ENCODE measurements around the gene SLC26A6. TPM values are rescaled to one million over a fixed set of nuclear protein-coding genes. Genes with fewer than 3 reads are reported as not detected.
A peak's percentile ranks its signal among the peaks of the same experiment; 100 is the strongest.

The SLC26A6 gene
- total and polyA plus RNA-seq, 2 of the 13 experiments (the other 11 are each of a cell fraction or from before 2014, with no cell fraction given) = 40.7 to 184 TPM

DNA sequence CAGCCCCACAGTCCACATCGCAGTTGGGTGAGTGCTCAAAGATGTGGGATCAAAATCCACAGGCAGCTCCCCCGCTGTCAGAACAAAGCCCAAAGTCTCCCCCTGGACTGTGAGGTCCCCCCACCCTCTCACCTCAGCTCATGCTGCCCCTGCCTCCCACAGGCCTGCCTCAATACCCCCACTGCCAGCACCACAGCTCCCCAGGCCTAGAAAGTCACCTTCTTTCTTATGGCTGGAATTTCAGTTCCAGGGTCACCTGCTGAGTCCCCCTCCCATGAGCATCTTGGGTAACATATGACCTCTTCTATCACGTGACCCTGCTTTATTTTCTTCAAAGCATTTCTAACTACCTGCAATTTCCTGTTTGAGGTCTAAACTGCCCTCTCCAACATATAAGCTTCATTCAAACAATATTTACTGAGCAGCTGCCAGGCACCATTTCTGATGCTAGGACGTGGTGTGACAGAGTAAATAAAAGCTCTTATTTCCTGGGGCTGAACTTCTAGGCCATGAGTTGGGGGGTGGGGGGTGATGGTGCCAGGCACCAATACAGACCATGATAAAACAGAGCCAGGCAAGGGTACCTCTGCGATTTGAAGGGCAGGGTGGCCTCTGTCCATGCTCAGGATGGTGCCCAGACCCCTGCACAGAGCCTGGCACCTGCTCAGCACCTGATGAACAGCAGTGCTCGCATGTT lies 11.3 kb downstream of the SLC26A6 start (continued):
- TF ChIP-seq DNMT1 (CRISPR knock-in tag; IDR thresholded peaks at IDR 0.05) = no peak
- TF ChIP-seq ZNF839 (CRISPR knock-in tag; IDR thresholded peaks at IDR 0.05; ENCODE audit: borderline replicate concordance) = no peak
- no peak for TF ChIP-seq MXD4 (CRISPR knock-in tag; IDR thresholded peaks at IDR 0.05)
- TF ChIP-seq ZNF207 (IDR thresholded peaks at IDR 0.05; ENCODE audit: borderline replicate concordance) = no peak
- TF ChIP-seq NCOR1 (IDR thresholded peaks at IDR 0.05; ENCODE audit: borderline replicate concordance, low read length) = peak; percentile 66; the same call in 1 of the 2 replicates
- TF ChIP-seq, protein P1, sequence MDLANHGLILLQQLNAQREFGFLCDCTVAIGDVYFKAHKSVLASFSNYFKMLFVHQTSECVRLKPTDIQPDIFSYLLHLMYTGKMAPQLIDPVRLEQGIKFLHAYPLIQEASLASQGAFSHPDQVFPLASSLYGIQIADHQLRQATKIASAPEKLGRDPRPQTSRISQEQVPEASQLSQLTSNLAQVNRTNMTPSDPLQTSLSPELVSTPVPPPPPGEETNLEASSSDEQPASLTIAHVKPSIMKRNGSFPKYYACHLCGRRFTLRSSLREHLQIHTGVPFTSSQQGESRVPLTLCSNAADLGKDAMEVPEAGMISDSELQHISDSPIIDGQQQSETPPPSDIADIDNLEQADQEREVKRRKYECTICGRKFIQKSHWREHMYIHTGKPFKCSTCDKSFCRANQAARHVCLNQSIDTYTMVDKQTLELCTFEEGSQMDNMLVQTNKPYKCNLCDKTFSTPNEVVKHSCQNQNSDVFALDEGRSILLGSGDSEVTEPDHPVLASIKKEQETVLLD (CRISPR knock-in tag; IDR thresholded peaks at IDR 0.05; ENCODE audit: low read depth) = no peak
- TF ChIP-seq, protein P2, sequence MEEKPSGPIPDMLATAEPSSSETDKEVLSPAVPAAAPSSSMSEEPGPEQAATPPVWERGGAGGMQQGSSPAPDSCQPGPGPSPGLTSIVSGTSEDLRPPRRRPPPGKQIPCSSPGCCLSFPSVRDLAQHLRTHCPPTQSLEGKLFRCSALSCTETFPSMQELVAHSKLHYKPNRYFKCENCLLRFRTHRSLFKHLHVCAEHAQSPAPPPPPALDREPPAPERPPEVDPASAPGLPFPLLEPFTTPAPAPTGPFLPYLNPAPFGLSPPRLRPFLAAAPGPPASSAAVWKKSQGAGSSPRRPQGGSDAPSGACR (CRISPR knock-in tag; IDR thresholded peaks at IDR 0.05) = no peak
- TF ChIP-seq, protein P3, sequence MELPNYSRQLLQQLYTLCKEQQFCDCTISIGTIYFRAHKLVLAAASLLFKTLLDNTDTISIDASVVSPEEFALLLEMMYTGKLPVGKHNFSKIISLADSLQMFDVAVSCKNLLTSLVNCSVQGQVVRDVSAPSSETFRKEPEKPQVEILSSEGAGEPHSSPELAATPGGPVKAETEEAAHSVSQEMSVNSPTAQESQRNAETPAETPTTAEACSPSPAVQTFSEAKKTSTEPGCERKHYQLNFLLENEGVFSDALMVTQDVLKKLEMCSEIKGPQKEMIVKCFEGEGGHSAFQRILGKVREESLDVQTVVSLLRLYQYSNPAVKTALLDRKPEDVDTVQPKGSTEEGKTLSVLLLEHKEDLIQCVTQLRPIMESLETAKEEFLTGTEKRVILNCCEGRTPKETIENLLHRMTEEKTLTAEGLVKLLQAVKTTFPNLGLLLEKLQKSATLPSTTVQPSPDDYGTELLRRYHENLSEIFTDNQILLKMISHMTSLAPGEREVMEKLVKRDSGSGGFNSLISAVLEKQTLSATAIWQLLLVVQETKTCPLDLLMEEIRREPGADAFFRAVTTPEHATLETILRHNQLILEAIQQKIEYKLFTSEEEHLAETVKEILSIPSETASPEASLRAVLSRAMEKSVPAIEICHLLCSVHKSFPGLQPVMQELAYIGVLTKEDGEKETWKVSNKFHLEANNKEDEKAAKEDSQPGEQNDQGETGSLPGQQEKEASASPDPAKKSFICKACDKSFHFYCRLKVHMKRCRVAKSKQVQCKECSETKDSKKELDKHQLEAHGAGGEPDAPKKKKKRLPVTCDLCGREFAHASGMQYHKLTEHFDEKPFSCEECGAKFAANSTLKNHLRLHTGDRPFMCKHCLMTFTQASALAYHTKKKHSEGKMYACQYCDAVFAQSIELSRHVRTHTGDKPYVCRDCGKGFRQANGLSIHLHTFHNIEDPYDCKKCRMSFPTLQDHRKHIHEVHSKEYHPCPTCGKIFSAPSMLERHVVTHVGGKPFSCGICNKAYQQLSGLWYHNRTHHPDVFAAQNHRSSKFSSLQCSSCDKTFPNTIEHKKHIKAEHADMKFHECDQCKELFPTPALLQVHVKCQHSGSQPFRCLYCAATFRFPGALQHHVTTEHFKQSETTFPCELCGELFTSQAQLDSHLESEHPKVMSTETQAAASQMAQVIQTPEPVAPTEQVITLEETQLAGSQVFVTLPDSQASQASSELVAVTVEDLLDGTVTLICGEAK (IDR thresholded peaks at IDR 0.05) = no peak
- TF ChIP-seq, protein P3 (CRISPR knock-in tag; IDR thresholded peaks at IDR 0.05) = no peak
- TF ChIP-seq, protein P4, sequence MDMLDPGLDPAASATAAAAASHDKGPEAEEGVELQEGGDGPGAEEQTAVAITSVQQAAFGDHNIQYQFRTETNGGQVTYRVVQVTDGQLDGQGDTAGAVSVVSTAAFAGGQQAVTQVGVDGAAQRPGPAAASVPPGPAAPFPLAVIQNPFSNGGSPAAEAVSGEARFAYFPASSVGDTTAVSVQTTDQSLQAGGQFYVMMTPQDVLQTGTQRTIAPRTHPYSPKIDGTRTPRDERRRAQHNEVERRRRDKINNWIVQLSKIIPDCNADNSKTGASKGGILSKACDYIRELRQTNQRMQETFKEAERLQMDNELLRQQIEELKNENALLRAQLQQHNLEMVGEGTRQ (IDR thresholded peaks at IDR 0.05; ENCODE audit: low read depth, low read length) = peak; percentile 87
- TF ChIP-seq, protein P4 (CRISPR knock-in tag; IDR thresholded peaks at IDR 0.05; ENCODE audit: borderline replicate concordance) = peak; percentile 91; the same call in 1 of the 2 replicates
- peak; percentile 35; the same call in 1 of the 2 replicates for TF ChIP-seq ESRRA (CRISPR knock-in tag; IDR thresholded peaks at IDR 0.05; ENCODE audit: low read depth)
- TF ChIP-seq ZNF556 (CRISPR knock-in tag; IDR thresholded peaks at IDR 0.05; ENCODE audit: borderline replicate concordance) = 0 out of 2 replicates have a peak, but pooled peaks have one; percentile 5
- TF ChIP-seq ZNF430 (CRISPR knock-in tag; IDR thresholded peaks at IDR 0.05) = no peak
- TF ChIP-seq ZNF678 (CRISPR knock-in tag; IDR thresholded peaks at IDR 0.05) = no peak
- peak; percentile 81; the same call in 1 of the 2 replicates for TF ChIP-seq ERF (CRISPR knock-in tag; IDR thresholded peaks at IDR 0.05)

Data from HepG2 (cell line).